ENCODE data around the gene NEK10. TPM values are rescaled to one million over a fixed set of nuclear protein-coding genes. Genes with fewer than 3 reads are reported as not detected.

Gene NEK10
- total and polyA plus RNA-seq, 2 donors from 2014 or later: 1.0 to 4.1 TPM

- Histone ChIP-seq H3K9me3 (ENCODE audit: control insufficient read depth in 2 of 3, insufficient read depth in 1 of 3, low read length in 3 of 3) (no peaks in the 10 kb centered on the region), H3K4me1 (ENCODE audit: control insufficient read depth in 2 of 3, insufficient read depth in 2 of 3, low read depth in 1 of 3, low read length in 3 of 3) (no peaks in the 10 kb centered on the region), H3K27ac (ENCODE audit: low read depth in 2 of 2, low read length in 2 of 2) (no peak overlapping the region), H3K9ac (ENCODE audit: low read length in 3 of 3) (no peak overlapping the region), H3K27me3 (ENCODE audit: control insufficient read depth, insufficient read depth, low read length) (no peaks in the 10 kb centered on the region), H3K36me3 (ENCODE audit: control insufficient read depth in 2 of 3, insufficient read depth in 3 of 3, low read length in 3 of 3) (no peaks in the 10 kb centered on the region), H3K4me3 (ENCODE audit: low read length in 3 of 3) (no peak overlapping the region)
- intact Hi-C loops (cut with DNase I): no loop called here
- DNase-seq (no peak), FAIRE-seq (no peak)
- TF ChIP-seq, protein P1, sequence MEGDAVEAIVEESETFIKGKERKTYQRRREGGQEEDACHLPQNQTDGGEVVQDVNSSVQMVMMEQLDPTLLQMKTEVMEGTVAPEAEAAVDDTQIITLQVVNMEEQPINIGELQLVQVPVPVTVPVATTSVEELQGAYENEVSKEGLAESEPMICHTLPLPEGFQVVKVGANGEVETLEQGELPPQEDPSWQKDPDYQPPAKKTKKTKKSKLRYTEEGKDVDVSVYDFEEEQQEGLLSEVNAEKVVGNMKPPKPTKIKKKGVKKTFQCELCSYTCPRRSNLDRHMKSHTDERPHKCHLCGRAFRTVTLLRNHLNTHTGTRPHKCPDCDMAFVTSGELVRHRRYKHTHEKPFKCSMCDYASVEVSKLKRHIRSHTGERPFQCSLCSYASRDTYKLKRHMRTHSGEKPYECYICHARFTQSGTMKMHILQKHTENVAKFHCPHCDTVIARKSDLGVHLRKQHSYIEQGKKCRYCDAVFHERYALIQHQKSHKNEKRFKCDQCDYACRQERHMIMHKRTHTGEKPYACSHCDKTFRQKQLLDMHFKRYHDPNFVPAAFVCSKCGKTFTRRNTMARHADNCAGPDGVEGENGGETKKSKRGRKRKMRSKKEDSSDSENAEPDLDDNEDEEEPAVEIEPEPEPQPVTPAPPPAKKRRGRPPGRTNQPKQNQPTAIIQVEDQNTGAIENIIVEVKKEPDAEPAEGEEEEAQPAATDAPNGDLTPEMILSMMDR (IDR thresholded peaks at IDR 0.05; ENCODE audit: borderline replicate concordance, extremely low read depth, insufficient read depth): no peak
Observed at GRCh38 chr3:27213450-27213849, 155.7 kb downstream of the NEK10 start.

- Histone ChIP-seq H3K36me3 (ENCODE audit: control insufficient read depth in 2 of 3, insufficient read depth in 3 of 3, low read length in 3 of 3) (no peaks in the 10 kb centered on the region), H3K27me3 (ENCODE audit: control insufficient read depth, insufficient read depth, low read length) (no peaks in the 10 kb centered on the region), H3K4me3 (ENCODE audit: low read length in 3 of 3) (no peak overlapping the region), H3K9ac (ENCODE audit: low read length in 3 of 3) (no peak overlapping the region), H3K9me3 (ENCODE audit: control insufficient read depth in 2 of 3, insufficient read depth in 1 of 3, low read length in 3 of 3) (no peaks in the 10 kb centered on the region), H3K4me1 (ENCODE audit: control insufficient read depth in 2 of 3, insufficient read depth in 2 of 3, low read depth in 1 of 3, low read length in 3 of 3) (no peaks in the 10 kb centered on the region), H3K27ac (ENCODE audit: low read depth in 2 of 2, low read length in 2 of 2) (no peak overlapping the region)
- TF ChIP-seq, protein P1 (IDR thresholded peaks at IDR 0.05; ENCODE audit: borderline replicate concordance, extremely low read depth, insufficient read depth): no peak
- intact Hi-C loops (cut with DNase I): no loop called here
- DNase-seq: no peak
- FAIRE-seq: no peak
Observed at GRCh38 chr3:27209617-27210264, 159.4 kb downstream of the NEK10 start.

- FAIRE-seq (no peak), DNase-seq (no peak)
- Histone ChIP-seq H3K4me3 (ENCODE audit: low read length in 3 of 3) (no peak overlapping the region), H3K9ac (ENCODE audit: low read length in 3 of 3) (no peak overlapping the region), H3K27ac (ENCODE audit: low read depth in 2 of 2, low read length in 2 of 2) (no peak overlapping the region), H3K4me1 (ENCODE audit: control insufficient read depth in 2 of 3, insufficient read depth in 2 of 3, low read depth in 1 of 3, low read length in 3 of 3) (no peaks in the 10 kb centered on the region), H3K36me3 (ENCODE audit: control insufficient read depth in 2 of 3, insufficient read depth in 3 of 3, low read length in 3 of 3) (no peaks in the 10 kb centered on the region), H3K27me3 (ENCODE audit: control insufficient read depth, insufficient read depth, low read length) (no peaks in the 10 kb centered on the region), H3K9me3 (ENCODE audit: control insufficient read depth in 2 of 3, insufficient read depth in 1 of 3, low read length in 3 of 3) (no peaks in the 10 kb centered on the region)
- TF ChIP-seq, protein P1 (IDR thresholded peaks at IDR 0.05; ENCODE audit: borderline replicate concordance, extremely low read depth, insufficient read depth): no peak
- intact Hi-C loops (cut with DNase I): no loop called here
Observed at GRCh38 chr3:27208961-27209616, 160.1 kb downstream of the NEK10 start.
